HCT116 (cell line): ENCODE measurements around the gene NACC2. TPM values are rescaled to one million over a fixed set of nuclear protein-coding genes. Genes with fewer than 3 reads are reported as not detected.

Experiments
- ATAC-seq: fragments of 200-7000 bp; cut with Tn5 transposase; 2 replicates; pipeline ENCODE4 v1.9.1; 2020; ENCODE audit warnings: mild to moderate bottlenecking, moderate library complexity
- BruUV-seq: library from RNA; stranded (reverse); fragments of 400-500 nt; replicated peaks from 2 replicates; lab custom pipeline; 2021; lab: Mats Ljungman, UMichigan
- CTCF ChIA-PET: fragments of 300-600 bp; sonication (Branson Sonifier 250); formaldehyde crosslinking; loops from one replicate; lab custom pipeline; 2021; ENCODE audit warnings: antibody characterized with exemption; lab: Charles Lee
- POLR2A ChIA-PET: fragments of 300-600, 350-600 bp; sonication (Branson Sonifier 250); formaldehyde crosslinking; loops from one replicate; lab custom pipeline; 2021; ENCODE audit warnings: antibody characterized with exemption; lab: Charles Lee
- RAD21 ChIA-PET, 2 experiments: fragments of 300-600 bp; sonication (Branson Sonifier 250); formaldehyde crosslinking; loops; one replicate each; lab custom pipeline; 2023; ENCODE audit warnings: low total read pairs in 2 of 2; ENCODE audit not compliant: uncharacterized antibody in 2 of 2, unreplicated experiment in 2 of 2, low non-redundant PET in 1 of 2; lab: Charles Lee
- DNase-seq: peaks from one replicate; pipeline ENCODE4 v3.0.0-alpha.2; 2010; ENCODE audit warnings: low read depth, low spot score
- H2AFZ ChIP-seq: fragments of 200-600 bp; shearing (Covaris generic), sonication (generic); 2 replicates; pipeline ENCODE4 v1.6.1; 2017; ENCODE audit warnings: low read depth, mixed run types, mixed read lengths, antibody characterized with exemption, low read length; ENCODE audit not compliant: poor library complexity, severe bottlenecking
- H3K27ac ChIP-seq: 2 replicates; pipeline ENCODE4 v1.5.1; 2012; ENCODE audit warnings: low read depth, low read length
- H3K27me3 ChIP-seq: fragments of 200-600 bp; sonication (generic); 2 replicates; pipeline ENCODE4 v1.6.1; 2016; ENCODE audit warnings: mixed run types, low read length, mixed read lengths; ENCODE audit not compliant: insufficient read depth
- H3K36me3 ChIP-seq, 2 experiments: fragments of 200-500 bp in 1 of 2; fragments of 200-600 bp in 1 of 2; sonication (Bioruptor generic) in 1 of 2; sonication (generic) in 1 of 2; 2 replicates each; pipeline versions ENCODE4 v1.5.1 to v1.6.1; 2014 to 2016; ENCODE audit warnings: low read length in 2 of 2, inconsistent platforms in 1 of 2, mixed read lengths in 1 of 2, mixed run types in 1 of 2; ENCODE audit not compliant: insufficient read depth in 2 of 2, control insufficient read depth in 1 of 2
- H3K4me1 ChIP-seq, 2 experiments: fragments of 200-600 bp in 1 of 2; sonication (generic) in 1 of 2; 2 replicates each; pipeline versions ENCODE4 v1.5.1 to v1.6.1; 2012 to 2017; ENCODE audit warnings: low read length in 2 of 2, inconsistent platforms in 1 of 2, mild to moderate bottlenecking in 1 of 2, mixed read lengths in 1 of 2, mixed run types in 1 of 2, moderate library complexity in 1 of 2; ENCODE audit not compliant: insufficient read depth in 2 of 2, control insufficient read depth in 1 of 2
- H3K4me2 ChIP-seq: fragments of 200-600 bp; sonication (generic); 2 replicates; pipeline ENCODE4 v1.6.1; 2017; ENCODE audit warnings: mixed run types, low read length, mixed read lengths
- H3K4me3 ChIP-seq, 2 experiments: fragments of 200-600 bp in 1 of 2; sonication (generic) in 1 of 2; replicated peaks in 1 of 2; 2 replicates each; pipeline ENCODE4 v1.5.1; 2011 to 2016; ENCODE audit warnings: low read length in 2 of 2, control low read depth in 1 of 2, low read depth in 1 of 2, mild to moderate bottlenecking in 1 of 2, mixed read lengths in 1 of 2, mixed run types in 1 of 2
- H3K79me2 ChIP-seq: fragments of 200-600 bp; sonication (generic); 2 replicates; pipeline ENCODE4 v1.6.1; 2017; ENCODE audit warnings: mild to moderate bottlenecking, mixed run types, low read length, moderate library complexity, mixed read lengths; ENCODE audit not compliant: insufficient read depth
- H3K9ac ChIP-seq: fragments of 200-600 bp; sonication (generic); 2 replicates; pipeline ENCODE4 v1.6.1; 2016; ENCODE audit warnings: low read length, mixed read lengths
- H3K9me2 ChIP-seq: fragments of 200-600 bp; sonication (generic), shearing (Covaris generic); 2 replicates; pipeline ENCODE4 v1.6.1; 2017; ENCODE audit warnings: mixed run types, mild to moderate bottlenecking, moderate library complexity; ENCODE audit not compliant: insufficient read depth
- H3K9me3 ChIP-seq, 2 experiments: fragments of 200-500 bp in 1 of 2; fragments of 200-600 bp in 1 of 2; sonication (Bioruptor generic) in 1 of 2; sonication (generic) in 1 of 2; 2 replicates each; pipeline ENCODE4 v1.6.1; 2014 to 2017; ENCODE audit warnings: low read length in 2 of 2, mixed read lengths in 2 of 2, inconsistent platforms in 1 of 2, low read depth in 1 of 2, mild to moderate bottlenecking in 1 of 2, mixed run types in 1 of 2, moderate library complexity in 1 of 2; ENCODE audit not compliant: control insufficient read depth in 1 of 2, insufficient read depth in 1 of 2
- H4K20me1 ChIP-seq: fragments of 200-600 bp; sonication (generic), shearing (Covaris generic); 2 replicates; pipeline ENCODE4 v1.6.1; 2017; ENCODE audit warnings: mixed run types, mild to moderate bottlenecking, moderate library complexity; ENCODE audit not compliant: insufficient read depth
- CBX3 ChIP-seq: IDR thresholded peaks from 2 replicates; pipeline ENCODE4 v1.6.1; 2012; ENCODE audit warnings: low read depth
- CTCF ChIP-seq, 3 experiments: fragments of 200-600 bp in 1 of 3; sonication (generic) in 1 of 3; IDR thresholded peaks in 2 of 3; conservative IDR thresholded peaks in 1 of 3; 2 replicates each; pipeline ENCODE4 v1.5.1; 2012 to 2017; ENCODE audit warnings: low read depth in 2 of 3, low read length in 2 of 3, antibody characterized with exemption in 1 of 3, borderline replicate concordance in 1 of 3, control low read depth in 1 of 3, mild to moderate bottlenecking in 1 of 3, mixed read lengths in 1 of 3, mixed run types in 1 of 3, moderate library complexity in 1 of 3; ENCODE audit not compliant: insufficient read depth in 1 of 3
- EGR1 ChIP-seq: IDR thresholded peaks from 2 replicates; pipeline ENCODE4 v1.6.1; 2012; ENCODE audit warnings: low read depth
- EZH2 ChIP-seq: fragments of 200-600 bp; sonication (generic); IDR thresholded peaks from 2 replicates; pipeline ENCODE4 v1.6.1; 2017; ENCODE audit warnings: antibody characterized with exemption, mixed run types
- FOSL1 ChIP-seq: IDR thresholded peaks from 2 replicates; pipeline ENCODE4 v1.6.1; 2012; ENCODE audit warnings: low read depth
- JUND ChIP-seq: IDR thresholded peaks from 2 replicates; pipeline ENCODE4 v1.6.1; 2012
- POLR2A ChIP-seq: IDR thresholded peaks from 2 replicates; pipeline ENCODE4 v1.7.0; 2011; ENCODE audit warnings: borderline replicate concordance; ENCODE audit not compliant: insufficient read depth, insufficient read length; ENCODE audit errors: extremely low read depth
- POLR2AphosphoS5 ChIP-seq: IDR thresholded peaks from 2 replicates; pipeline ENCODE4 v1.6.1; 2011; ENCODE audit warnings: mild to moderate bottlenecking, low read depth, low read length, moderate library complexity
- RAD21 ChIP-seq: IDR thresholded peaks from 2 replicates; pipeline ENCODE4 v1.6.1; 2012; ENCODE audit warnings: low read depth, mild to moderate bottlenecking
- SRF ChIP-seq: IDR thresholded peaks from 2 replicates; pipeline ENCODE4 v1.6.1; 2012; ENCODE audit warnings: low read depth
- TCF7L2 ChIP-seq: IDR thresholded peaks from 2 replicates; pipeline ENCODE4 v1.7.0; 2011; ENCODE audit warnings: borderline replicate concordance, inconsistent platforms; ENCODE audit not compliant: insufficient read depth, insufficient read length; ENCODE audit errors: extremely low read depth
- YY1 ChIP-seq: IDR thresholded peaks from 2 replicates; pipeline ENCODE4 v1.6.1; 2011; ENCODE audit warnings: low read length, low read depth, moderate library complexity, mild to moderate bottlenecking; ENCODE audit not compliant: insufficient replicate concordance; ENCODE audit errors: extremely low read depth
- ZBTB33 ChIP-seq: IDR thresholded peaks from 2 replicates; pipeline ENCODE4 v1.6.1; 2011; ENCODE audit warnings: mild to moderate bottlenecking, low read length, moderate library complexity; ENCODE audit not compliant: insufficient replicate concordance; ENCODE audit errors: extremely low read depth
- intact Hi-C: fragments of 100-400 bp; cut with micrococcal nuclease; formaldehyde crosslinking; loops from 2 replicates; pipeline ENCODE4 v1.10.0; 2022
- total RNA-seq: library from RNA; stranded (reverse); gene quantifications from one replicate; pipeline ENCODE4 v1.2.1, GENCODE V29; 2021; ENCODE audit not compliant: unreplicated experiment
- TF ChIP-seq, protein P1 (sequence below): IDR thresholded peaks from 2 replicates; pipeline ENCODE4 v1.6.1; 2012

Gene NACC2
- total RNA-seq, 1 experiment from 2014 or later = 27.8 TPM

DNA sequence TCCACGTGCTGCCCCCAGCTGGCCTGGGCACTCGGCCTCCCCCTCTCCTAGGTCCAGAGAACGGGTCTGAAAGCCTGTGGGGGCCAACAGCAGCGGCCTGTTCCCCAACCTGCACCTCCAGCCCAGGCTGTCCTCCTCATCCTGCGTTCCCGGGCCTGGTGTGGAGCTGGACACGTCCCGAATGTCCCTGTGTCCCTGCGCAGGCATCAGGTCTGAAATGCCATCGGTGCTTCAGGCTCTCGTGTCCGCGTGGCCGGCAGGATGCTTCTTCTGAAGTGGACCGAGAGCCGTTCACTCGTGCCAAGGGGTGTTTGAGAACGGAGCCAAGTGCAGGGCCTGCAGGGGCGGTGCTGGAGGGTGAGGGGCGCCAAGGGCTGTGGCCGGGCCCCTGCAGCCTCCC is 109.2 kb downstream of the NACC2 start:
- Histone ChIP-seq H3K4me3 (no peak overlapping the region), H3K9ac (no peak overlapping the region), H2AFZ (no peak overlapping the region), H3K9me2 (no peaks in the 10 kb centered on the region), H3K27ac (no peak overlapping the region), H3K36me3 (no peaks in the 10 kb centered on the region), H3K9me3 (no peaks in the 10 kb centered on the region), H3K4me1 (peaks cover 0 to 5% of the 10 kb centered on the region in 2 experiments; a peak in 1 of 4 replicates), H4K20me1 (no peaks in the 10 kb centered on the region), H3K4me2 (no peak overlapping the region), H3K27me3 (no peaks in the 10 kb centered on the region), H3K79me2 (no peaks in the 10 kb centered on the region)
- TF ChIP-seq YY1 = no peak
- TF ChIP-seq ZBTB33 = no peak
- TF ChIP-seq RAD21 = no peak
- TF ChIP-seq JUND = no peak
- TF ChIP-seq POLR2A = no peak
- no peak for TF ChIP-seq POLR2AphosphoS5
- TF ChIP-seq FOSL1 = no peak
- TF ChIP-seq, protein P1, sequence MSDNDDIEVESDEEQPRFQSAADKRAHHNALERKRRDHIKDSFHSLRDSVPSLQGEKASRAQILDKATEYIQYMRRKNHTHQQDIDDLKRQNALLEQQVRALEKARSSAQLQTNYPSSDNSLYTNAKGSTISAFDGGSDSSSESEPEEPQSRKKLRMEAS = no peak
- no peak for TF ChIP-seq EZH2
- no peak for TF ChIP-seq EGR1
- no peak for TF ChIP-seq CBX3
- TF ChIP-seq CTCF (IDR thresholded peaks at IDR 0.05 in 2 of 3, conservative IDR thresholded peaks at IDR 0.05 in 1 of 3; ENCODE audit: borderline replicate concordance in 1 of 3, insufficient read depth in 1 of 3, low read depth in 2 of 3, low read length in 2 of 3) = no peak
- no peak for TF ChIP-seq TCF7L2
- TF ChIP-seq SRF = no peak
- intact Hi-C loops = no loop called here
- BruUV-seq = no TSS peak
- ATAC-seq (no peak), DNase-seq (no peak)
- ChIA-PET POLR2A (no interaction called here), RAD21 (no interaction called here), CTCF (no interaction called here)
